GM11168 (cell line): ENCODE results near the gene GSTM3.
"Not testable (repeated sequence)": the region's sequence is repeated elsewhere in the genome, so short reads cannot be mapped to it uniquely, and the experiment has no call there.

Experiments used
- in situ Hi-C: fragments of 300-500 bp; cut with MboI; formaldehyde crosslinking; loops from one replicate; pipeline ENCODE4 v1.12.0; 2022; ENCODE audit warnings: low sequenced_read_pairs; ENCODE audit not compliant: unreplicated experiment

Gene GSTM3

DNA sequence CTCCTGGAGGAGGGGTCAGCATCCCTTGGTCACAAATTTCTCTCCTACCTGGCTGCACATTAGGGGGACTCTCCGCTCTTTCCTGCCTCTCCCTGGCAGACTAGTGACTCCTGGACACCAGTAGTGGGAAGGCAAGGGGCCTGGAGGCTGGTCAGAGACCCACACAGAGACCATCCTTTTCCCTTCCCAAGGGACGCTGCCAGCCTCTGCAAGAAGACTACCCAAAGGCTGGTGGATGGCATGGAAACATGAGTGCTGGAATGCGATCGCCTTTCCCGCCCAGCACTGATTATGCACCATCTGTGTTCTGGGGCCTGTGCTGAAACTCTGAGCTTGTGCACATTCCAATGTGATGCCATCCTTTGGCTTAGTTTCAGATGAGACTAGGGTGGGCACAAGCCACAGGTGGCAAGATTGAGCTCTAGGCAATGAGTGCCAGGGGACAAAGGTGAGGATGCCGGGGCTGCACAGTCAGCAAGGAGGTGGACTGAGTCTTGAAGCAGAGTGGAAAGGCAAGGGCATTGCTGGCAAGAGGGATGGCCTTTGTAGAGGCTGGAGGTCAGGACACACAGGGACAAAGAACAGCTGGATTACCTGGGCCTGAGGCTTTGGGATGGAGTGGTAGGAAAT is 35.5 kb upstream of the GSTM3 start:
- in situ Hi-C loops, result loop anchor here (10.0 kb wide), 1 partner anchor 232 kb away; the partner anchor contains the start of gene GNAI3

DNA sequence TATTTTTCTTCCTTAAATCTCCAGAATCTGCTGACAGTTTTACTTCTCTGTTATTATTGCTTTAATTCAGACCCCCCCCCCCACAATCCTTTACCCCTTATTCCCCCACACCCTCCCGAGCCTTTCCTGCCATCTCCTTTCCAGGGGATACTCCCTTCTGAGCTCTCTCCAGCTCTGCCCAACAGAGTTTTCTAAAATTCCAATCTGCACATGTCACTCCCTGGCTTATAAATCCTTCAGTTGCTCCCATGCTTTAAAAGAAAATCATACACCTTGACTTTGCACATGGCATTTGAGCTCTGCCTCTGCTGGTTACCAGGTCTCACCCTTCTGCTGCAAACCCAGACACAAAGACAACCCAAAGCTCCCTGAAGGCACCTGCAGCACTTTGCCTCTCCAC is 34.6 kb upstream of the GSTM3 start:
- in situ Hi-C loops, result loop anchor here (10.0 kb wide), 1 partner anchor 231 kb away; the partner anchor contains the start of gene GNAI3

DNA sequence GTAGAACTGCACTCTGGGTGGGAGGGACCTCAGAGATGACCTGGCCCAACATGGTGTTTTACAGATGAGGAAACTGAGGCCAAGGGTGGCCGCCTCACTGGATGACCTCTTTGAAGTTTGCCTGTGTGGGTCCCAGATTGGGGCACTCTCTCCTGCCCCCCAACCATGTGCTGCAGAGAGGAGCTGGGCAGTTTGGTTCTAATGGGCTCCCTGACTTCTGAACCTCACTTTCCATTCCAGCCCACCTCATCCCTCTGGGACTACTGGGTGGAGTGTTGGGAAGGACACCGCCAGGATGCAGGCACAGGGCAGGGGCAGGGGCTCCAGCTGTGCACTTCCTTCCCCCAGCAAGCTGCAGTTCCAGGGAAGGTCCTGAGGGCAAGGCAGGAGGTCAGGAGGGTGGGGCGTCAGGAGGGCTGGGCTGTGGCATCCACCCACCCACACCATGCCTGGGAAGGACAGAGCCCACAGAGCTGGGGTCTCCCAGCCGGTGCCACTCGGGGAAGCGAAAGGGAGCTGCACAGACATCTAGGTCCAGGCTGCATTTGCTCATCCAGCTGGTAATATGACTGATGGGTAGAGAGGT is 33.2 kb upstream of the GSTM3 start:
- in situ Hi-C loops, result loop anchor here (5.0 to 10.0 kb wide), 3 partner anchors 132 to 229 kb away; partner anchors contain the start of gene GNAI3

DNA sequence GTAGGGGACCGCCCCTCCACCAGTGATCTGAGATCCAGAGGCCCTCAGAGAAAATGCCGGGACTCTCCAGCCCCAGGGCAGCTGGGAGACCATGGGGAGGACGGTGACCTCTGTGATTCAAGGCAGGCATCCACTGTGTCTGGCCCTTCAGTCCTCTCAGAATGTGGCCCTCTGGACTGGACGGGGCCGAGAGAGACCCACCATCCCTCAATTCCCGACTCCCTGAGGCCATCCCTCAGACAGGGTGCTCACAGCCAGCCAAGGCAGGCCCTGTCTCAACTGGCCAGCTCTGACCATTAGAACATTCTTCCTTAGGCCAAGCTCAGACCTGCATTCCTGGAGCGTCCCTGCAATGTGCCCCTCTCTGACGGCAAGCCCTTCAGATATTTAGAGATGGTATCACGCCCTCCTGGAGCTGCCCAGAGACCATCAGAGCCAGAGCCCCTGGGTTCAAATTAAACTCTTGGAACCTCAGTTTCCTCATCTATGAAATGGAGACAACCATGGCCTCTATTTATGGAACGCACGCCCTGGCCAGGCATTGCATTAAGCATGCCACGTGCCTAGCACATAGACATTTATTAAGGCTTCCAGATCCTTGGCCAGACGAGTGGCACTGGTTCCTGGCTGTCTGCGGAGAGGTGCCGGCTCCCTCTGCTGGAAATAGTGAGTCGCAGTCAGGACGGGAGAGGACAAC is 32.5 kb upstream of the GSTM3 start:
- in situ Hi-C loops, result loop anchor here (5.0 to 10.0 kb wide), 3 partner anchors 131 to 229 kb away; partner anchors contain the start of gene GNAI3

DNA sequence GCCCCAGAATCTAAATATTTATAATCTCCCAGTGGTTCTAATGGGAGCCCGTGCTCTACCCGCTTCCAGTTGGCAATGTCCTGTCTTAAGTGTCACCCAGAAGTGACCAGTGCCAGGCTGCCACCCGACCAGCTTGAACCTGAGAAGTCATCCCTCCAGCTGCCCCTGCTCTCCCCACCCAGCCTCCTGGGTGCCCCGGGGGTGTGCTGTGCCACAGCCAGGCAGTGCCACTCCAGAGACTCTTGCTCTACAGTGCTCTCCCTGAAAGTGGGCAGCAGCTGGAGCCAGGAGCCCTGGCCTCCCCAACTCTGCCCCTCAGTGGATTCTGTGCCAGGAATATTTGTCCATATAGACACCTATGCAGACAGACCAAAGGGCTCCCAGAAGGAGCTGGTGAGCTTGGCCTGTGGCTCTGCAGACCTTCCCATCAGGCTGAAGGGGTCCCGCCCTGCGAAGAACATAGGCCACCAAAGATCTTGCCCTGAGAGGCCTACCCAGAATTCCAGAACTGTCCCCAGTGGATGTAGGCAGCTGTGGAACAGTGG is 31.9 kb upstream of the GSTM3 start:
- in situ Hi-C loops, result loop anchor here (5.0 to 10.0 kb wide), 3 partner anchors 130 to 228 kb away; partner anchors contain the start of gene GNAI3

DNA sequence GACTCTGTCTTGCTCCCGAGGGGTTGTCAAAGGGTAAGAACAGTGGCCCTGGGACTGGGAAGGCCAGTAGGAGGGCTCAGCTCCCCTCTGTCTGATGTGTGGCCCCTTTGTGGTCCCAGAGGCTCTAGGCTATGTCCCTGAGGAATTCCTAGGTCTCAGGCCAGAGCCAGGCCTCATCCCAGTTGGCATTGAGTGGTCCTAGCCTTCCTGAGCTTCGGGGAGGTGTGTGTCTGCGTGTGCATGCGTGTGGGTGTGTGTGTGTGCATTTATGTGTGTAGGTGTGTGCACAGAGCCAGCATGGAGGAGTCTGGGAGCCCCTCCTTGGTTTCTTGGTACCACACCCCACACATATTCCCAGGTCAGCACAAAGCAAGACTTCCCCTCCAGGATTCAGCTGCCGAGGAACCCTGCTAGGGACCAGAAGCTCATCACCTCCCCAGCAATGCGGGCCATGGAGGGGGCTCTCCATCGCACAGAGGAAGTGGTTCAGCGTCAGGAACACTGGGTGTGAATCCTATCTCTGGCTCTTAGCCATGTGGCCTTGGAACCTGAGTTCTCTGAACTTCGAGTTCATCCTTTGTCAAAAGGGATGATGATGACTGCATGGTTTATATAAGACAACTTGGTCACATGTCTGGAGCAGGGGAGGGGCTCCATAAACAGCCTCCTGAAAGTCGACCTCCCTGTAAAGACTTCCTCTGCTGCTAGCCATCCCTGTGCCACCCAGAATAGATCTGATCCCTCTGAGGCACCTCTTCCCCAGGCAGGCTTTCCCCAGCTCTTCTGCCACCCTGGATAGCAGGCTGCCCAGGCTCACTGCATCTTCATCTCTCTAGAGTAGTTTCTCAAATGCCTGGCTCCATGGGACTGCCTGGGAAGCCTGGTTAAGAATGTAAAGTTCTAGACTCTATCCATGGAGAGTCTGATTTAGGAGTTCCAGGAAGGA is 31.1 kb upstream of the GSTM3 start:
- in situ Hi-C loops, result loop anchor here (5.0 to 10.0 kb wide), 3 partner anchors 130 to 227 kb away; partner anchors contain the start of gene GNAI3

DNA sequence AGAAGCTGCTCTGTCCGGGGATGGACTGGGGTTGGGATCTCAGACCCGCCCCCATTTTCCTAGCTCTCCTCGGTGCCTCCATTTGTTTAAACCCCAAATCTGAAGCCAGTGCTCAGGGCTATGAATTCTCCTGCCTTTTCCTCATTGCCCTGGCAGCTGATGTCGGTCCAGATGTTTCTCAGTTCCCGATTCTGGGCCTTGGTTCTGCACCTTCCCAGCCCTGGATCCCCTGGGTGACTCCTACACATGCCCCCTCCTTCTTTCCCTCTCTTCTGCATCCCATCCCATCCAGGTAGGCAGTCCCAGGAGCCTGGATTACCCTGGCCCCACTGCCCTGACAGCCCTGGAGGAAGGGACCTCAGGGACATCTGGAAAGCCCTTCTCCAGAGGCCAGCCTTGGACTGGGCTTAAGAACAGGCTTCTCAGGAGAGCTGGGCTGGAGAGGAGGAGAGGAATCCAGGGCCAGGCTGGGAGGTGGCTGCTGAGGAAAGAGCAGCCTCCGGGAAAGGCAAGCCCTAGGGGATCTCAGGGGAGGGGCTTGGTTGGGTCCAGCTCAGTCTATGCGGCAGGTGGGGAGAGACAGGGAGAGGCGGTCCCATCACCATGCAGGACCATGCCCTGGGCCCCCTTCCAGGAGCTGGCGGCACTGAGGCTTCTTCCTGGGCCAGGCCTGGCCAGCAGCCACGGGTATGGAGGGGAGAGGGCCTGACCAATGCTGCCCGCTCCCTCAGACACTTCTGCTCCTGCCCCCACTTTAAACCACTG is 29.7 kb upstream of the GSTM3 start:
- in situ Hi-C loops, result loop anchor here (5.0 to 10.0 kb wide), 3 partner anchors 128 to 226 kb away; partner anchors contain the start of gene GNAI3

DNA sequence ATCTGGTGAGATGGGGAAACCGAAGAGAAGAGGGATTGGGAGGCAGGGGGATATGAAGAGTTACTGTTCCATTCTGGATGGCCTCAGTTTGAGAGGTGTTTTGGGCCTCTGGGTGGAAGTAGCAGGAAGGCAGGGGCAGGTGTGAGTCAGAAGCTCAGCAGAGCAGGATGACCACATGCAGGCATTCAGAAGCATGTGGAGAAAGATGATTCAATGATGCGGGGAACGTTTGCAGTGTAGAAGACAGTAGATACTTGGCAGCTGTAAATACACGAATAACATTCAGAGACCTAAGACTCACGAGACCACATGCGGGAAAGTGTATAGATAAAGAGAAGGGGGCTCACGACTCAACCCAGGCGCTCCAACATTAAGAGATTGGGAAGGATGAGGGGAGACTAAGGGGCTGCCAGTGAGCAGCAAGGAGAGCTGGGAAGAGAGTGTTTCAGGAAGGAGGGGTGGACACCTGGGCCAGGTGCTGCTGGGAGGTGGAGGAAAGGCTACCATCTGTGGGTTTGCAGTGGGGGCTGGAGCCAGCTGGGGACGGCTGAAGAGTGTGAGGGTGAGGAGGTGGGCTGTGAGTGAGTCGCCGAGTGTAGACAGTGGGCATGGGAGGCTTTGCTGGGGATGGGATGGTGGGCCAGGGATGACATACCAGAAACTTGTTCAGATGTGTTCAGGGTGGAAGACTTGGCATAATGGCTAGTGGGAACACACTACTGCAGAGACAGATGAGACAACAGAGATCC is 28.7 kb upstream of the GSTM3 start:
- in situ Hi-C loops, result loop anchor here (5.0 to 10.0 kb wide), 3 partner anchors 127 to 225 kb away; partner anchors contain the start of gene GNAI3

DNA sequence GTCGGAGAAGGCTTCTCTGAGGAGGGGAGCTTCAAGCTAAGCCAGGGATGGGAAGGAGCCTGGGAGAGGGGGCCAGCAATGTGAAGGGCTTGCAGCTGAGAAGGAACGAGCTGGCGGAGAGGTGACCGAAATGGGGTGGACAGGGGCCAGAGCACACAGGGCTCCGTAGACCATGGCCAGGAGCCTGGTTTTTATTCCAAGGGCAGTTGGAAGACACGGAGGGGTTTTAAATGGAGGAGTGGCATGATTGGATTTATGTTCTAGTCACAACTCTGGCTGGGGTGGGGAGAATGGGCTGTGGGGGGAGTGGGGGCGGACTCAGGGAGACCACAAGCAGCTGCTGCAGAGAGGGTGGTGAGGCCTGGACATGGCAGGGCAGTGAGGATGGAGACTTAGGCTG is 28.0 kb upstream of the GSTM3 start:
- in situ Hi-C loops, result no loop called here

DNA sequence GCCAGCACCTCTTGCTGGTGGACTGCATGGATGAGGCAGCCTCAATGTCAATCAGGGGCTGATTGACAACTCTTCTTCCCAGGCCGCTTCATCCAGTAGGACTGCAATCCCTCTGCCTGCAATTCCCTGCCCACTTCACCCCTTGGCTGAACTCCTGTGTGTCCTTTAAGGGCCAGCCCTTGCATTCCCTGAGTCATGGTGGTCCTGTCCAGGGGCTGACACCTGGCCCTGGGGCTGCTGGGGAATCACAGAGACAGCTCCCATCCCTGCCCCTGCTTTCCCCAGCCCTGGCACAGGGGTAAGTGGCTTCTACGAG is 27.5 kb upstream of the GSTM3 start:
- in situ Hi-C loops, result no loop called here

DNA sequence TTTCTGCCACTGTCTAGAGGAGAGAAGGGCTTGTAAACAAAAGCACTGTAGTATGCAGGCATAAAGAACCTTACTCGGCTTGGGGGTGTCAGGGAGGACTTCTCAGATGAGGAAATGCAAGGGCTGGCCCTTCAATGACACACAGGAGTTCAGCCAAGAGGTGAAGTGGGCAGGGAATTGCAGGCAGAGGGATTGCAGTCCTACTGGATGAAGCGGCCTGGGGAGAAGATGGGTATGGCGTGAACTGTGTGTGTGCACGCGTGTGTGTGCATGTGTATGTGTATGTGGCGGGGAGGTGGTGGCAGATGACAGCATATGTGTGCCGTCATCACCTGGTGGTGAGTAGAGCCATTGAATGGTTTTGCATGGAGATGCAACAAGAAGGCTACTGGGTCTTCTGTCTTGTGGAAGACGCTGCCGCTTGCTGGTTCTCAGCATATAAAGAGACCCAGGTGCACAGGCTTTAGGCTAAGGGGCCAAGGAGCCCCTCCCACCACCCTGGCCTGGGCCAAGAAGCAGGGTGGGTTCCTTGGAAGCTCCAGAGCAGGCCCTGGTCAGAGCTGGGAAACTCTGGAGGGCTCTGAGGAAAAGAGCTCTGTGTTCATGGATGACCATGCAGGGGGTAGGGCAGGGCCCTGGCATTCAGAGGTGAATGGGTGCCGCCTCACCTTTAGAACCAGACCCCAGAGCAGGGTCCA is 26.9 kb upstream of the GSTM3 start:
- in situ Hi-C loops, result no loop called here

DNA sequence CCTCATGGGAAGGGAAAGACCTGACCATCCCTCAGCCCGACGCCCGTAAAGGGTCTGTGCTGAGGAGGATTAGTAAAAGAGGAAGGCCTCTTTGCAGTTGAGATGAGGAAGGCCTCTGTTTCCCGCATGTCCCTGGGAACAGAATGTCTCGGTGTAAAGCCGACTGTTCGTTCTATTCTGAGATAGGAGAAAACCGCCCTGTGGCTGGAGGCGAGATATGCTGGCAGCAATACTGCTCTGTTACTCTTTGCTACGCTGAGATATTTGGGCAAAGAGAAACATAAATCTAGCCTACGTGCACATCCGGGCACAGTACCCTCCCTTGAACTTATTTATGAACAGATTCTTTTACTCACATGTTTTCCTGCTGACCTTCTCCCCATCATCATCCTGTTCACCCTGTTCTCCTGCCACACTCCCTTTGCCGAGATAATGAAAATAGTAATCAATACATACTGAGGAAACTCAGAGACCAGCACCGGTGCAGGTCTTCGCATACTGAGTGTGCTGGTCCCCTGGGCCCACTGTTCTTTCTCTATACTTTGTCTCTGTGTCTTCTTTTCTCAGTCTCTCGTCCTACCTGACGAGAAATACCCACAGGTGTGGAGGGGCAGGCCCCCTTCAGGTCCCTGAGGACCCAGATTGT is 26.3 kb upstream of the GSTM3 start:
- in situ Hi-C loops, result not testable (repeated sequence)

DNA sequence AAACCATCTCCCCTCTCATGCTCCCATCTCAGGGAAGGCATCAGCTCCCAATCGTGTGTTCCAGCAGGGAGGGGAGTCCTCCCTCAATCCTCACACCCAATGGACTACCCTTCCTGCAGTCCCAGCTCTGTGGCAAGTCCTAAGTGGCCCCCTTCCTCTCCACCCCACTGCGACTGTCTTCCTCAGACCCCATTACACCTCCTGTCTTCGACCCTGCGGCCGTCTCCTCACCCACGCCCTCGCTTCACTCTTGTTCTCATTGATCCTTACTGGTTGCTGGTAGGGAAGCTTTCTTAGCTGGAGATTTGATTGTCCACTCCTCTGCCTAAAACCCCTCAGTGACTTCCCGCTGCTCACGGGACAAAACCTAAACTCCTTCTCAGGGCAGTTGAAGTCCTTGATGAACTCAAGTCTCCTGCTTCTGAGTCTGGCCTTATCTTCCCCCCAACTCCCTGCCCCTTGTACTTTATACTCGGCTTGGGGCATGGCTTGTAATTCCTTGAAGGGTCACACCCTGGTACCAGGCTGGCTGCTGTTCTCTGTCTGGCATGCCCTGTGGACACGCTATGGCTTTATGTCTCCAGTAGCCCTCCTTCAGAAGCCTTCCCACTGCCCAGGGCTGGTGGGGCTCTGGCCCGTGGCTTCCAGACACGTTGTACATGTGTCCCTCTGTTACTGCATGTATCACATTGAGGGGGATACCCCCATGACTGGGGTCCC is 25.2 kb upstream of the GSTM3 start:
- in situ Hi-C loops, result no loop called here

DNA sequence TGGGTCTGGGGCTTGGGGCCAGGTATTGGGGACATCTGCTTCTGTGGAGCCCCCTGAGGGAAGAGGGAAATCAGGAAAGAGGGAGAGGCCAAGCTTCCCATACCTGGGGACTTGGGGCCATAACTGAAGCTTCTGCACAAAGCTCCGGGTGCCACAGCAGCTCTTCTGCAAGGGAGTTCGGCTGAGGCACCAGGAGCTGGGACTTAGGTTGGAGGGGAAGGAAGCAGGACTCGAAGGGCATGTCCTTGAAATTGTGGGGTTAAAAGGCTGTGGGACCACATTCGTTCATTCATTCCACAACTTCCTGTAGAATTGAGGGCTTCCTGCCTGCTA is 24.6 kb upstream of the GSTM3 start:
- in situ Hi-C loops, result no loop called here

DNA sequence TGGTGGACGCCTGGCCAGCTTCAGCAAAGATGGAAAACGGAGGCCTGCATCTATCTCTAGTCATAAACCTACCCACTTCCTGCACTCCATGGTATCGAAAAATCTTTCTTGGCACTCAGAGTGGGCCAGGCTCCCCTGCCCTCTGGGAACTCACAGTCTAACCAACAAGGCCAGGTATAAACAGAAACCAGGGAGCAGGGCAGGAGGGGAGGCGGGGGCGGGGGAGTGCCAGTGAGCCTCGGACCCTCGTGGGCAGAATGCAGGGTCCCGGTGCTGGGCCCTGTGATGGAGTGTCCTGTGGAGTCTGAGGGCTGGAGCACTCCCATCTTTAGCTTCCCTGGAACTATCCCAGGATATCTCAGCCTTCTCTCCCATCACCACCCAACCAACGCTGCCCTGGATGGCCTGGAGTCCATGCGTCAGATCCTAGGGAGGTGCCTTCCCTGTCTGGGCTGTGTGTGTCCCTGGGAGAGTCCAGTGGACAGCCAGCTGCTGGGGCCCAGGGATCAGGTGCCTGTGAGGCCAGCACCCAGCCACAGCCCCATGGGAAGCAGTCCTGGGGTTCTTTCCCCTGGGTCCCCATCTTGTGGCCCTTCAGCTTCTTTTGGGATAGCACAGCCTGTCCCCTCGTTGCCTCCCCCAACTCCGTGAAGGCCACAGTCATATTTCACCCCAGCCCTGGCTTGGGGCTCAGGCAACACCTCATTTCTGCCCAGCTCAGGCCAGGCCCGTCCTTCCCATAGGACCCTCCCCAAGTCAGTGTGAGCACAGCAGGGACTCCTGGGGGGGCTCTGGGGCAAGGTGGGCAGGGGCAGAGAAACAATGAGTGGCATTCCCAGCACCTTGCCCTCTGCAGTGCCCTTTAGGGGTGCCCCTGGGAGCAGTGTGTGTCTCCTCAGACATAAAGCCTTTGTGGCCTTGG is 24.0 kb upstream of the GSTM3 start:
- in situ Hi-C loops, result no loop called here
